HEK293 (cell line): ENCODE results near the gene MOG.

ENCODE experiments used
- GLIS2 ChIP-seq: fragments of 450-650 bp; formaldehyde crosslinking; IDR thresholded peaks from 2 replicates; pipeline ENCODE4 v1.5.1; 2016; ENCODE audit warnings: missing biosample characterization, missing genetic modification characterization
- HOXC10 ChIP-seq: sonication (generic); formaldehyde crosslinking; IDR thresholded peaks from 2 replicates; pipeline ENCODE4 v1.8.1; 2023; ENCODE audit warnings: mild to moderate bottlenecking, missing genetic modification reagents
- SALL2 ChIP-seq: fragments of 450-650 bp; formaldehyde crosslinking; IDR thresholded peaks from 2 replicates; pipeline ENCODE4 v1.5.0; 2017; ENCODE audit warnings: missing biosample characterization, mild to moderate bottlenecking, missing genetic modification characterization, borderline replicate concordance
- ZBTB1 ChIP-seq: fragments of 450-650 bp; formaldehyde crosslinking; IDR thresholded peaks from 2 replicates; pipeline ENCODE4 v1.5.1; 2016; ENCODE audit warnings: missing biosample characterization, missing genetic modification characterization
- ZBTB11 ChIP-seq: fragments of 450-650 bp; formaldehyde crosslinking; conservative IDR thresholded peaks from 2 replicates; pipeline ENCODE4 v1.5.1; 2016; ENCODE audit warnings: low read depth, missing biosample characterization, missing genetic modification characterization
- ZBTB21 ChIP-seq: fragments of 450-650 bp; formaldehyde crosslinking; IDR thresholded peaks from 2 replicates; pipeline ENCODE4 v1.5.1; 2017; ENCODE audit warnings: missing biosample characterization, missing genetic modification characterization
- ZIC2 ChIP-seq: fragments of 450-650 bp; formaldehyde crosslinking; IDR thresholded peaks from 2 replicates; pipeline ENCODE4 v1.5.1; 2016; ENCODE audit warnings: missing biosample characterization, missing genetic modification characterization
- ZNF10 ChIP-seq: fragments of 450-650 bp; formaldehyde crosslinking; IDR thresholded peaks from 2 replicates; pipeline ENCODE4 v1.5.1; 2017; ENCODE audit warnings: missing biosample characterization, missing genetic modification characterization
- ZNF148 ChIP-seq: fragments of 450-650 bp; formaldehyde crosslinking; IDR thresholded peaks from 2 replicates; pipeline ENCODE4 v1.5.0; 2017; ENCODE audit warnings: missing biosample characterization, missing genetic modification characterization, borderline replicate concordance
- ZNF184 ChIP-seq: fragments of 450-650 bp; IDR thresholded peaks from 2 replicates; pipeline ENCODE4 v1.5.1; 2018; ENCODE audit warnings: missing biosample characterization, mild to moderate bottlenecking, missing genetic modification characterization
- ZNF23 ChIP-seq: fragments of 450-650 bp; formaldehyde crosslinking; IDR thresholded peaks from 2 replicates; pipeline ENCODE4 v1.5.1; 2016; ENCODE audit warnings: missing biosample characterization, missing genetic modification characterization, borderline replicate concordance
- ZNF302 ChIP-seq: fragments of 450-650 bp; formaldehyde crosslinking; IDR thresholded peaks from 2 replicates; pipeline ENCODE4 v1.5.1; 2016; ENCODE audit warnings: missing biosample characterization, missing genetic modification characterization, low read depth
- ZNF311 ChIP-seq: fragments of 450-650 bp; formaldehyde crosslinking; IDR thresholded peaks from 2 replicates; pipeline ENCODE4 v1.5.1; 2017; ENCODE audit warnings: missing biosample characterization, missing genetic modification characterization, borderline replicate concordance
- ZNF37A ChIP-seq: fragments of 450-650 bp; IDR thresholded peaks from 2 replicates; pipeline ENCODE4 v1.5.1; 2018; ENCODE audit warnings: missing biosample characterization, missing genetic modification characterization
- ZNF404 ChIP-seq: fragments of 450-650 bp; formaldehyde crosslinking; IDR thresholded peaks from 2 replicates; pipeline ENCODE4 v1.5.1; 2017; ENCODE audit warnings: missing biosample characterization, missing genetic modification characterization
- ZNF513 ChIP-seq: fragments of 450-650 bp; IDR thresholded peaks from 2 replicates; pipeline ENCODE4 v1.5.1; 2018; ENCODE audit warnings: missing biosample characterization, missing genetic modification characterization
- ZNF518A ChIP-seq: fragments of 450-650 bp; formaldehyde crosslinking; conservative IDR thresholded peaks from 2 replicates; pipeline ENCODE4 v1.5.1; 2016; ENCODE audit warnings: low read depth, missing biosample characterization, missing genetic modification characterization
- ZNF600 ChIP-seq: fragments of 450-650 bp; formaldehyde crosslinking; IDR thresholded peaks from 2 replicates; pipeline ENCODE4 v1.5.1; 2016; ENCODE audit warnings: missing biosample characterization, missing genetic modification characterization
- ZNF624 ChIP-seq: fragments of 450-650 bp; formaldehyde crosslinking; IDR thresholded peaks from 2 replicates; pipeline ENCODE4 v1.5.1; 2017; ENCODE audit warnings: missing biosample characterization, missing genetic modification characterization
- ZNF645 ChIP-seq: fragments of 450-650 bp; formaldehyde crosslinking; IDR thresholded peaks from 2 replicates; pipeline ENCODE4; 2016; ENCODE audit warnings: missing biosample characterization, missing genetic modification characterization
- ZNF677 ChIP-seq: fragments of 450-650 bp; IDR thresholded peaks from 2 replicates; pipeline ENCODE4 v1.5.0; 2018; ENCODE audit warnings: missing biosample characterization, mild to moderate bottlenecking, missing genetic modification characterization, moderate library complexity
- ZNF707 ChIP-seq: fragments of 450-650 bp; formaldehyde crosslinking; IDR thresholded peaks from 2 replicates; pipeline ENCODE4 v1.5.1; 2016; ENCODE audit warnings: missing biosample characterization, missing genetic modification characterization
- ZNF776 ChIP-seq: fragments of 450-650 bp; formaldehyde crosslinking; IDR thresholded peaks from 2 replicates; pipeline ENCODE4 v1.5.0; 2017; ENCODE audit warnings: missing biosample characterization, missing genetic modification characterization, borderline replicate concordance
- TF ChIP-seq, protein P1 (sequence below): fragments of 450-650 bp; formaldehyde crosslinking; IDR thresholded peaks from 2 replicates; pipeline ENCODE4 v1.5.1; 2016; ENCODE audit warnings: missing biosample characterization, missing genetic modification characterization

The MOG gene

DNA sequence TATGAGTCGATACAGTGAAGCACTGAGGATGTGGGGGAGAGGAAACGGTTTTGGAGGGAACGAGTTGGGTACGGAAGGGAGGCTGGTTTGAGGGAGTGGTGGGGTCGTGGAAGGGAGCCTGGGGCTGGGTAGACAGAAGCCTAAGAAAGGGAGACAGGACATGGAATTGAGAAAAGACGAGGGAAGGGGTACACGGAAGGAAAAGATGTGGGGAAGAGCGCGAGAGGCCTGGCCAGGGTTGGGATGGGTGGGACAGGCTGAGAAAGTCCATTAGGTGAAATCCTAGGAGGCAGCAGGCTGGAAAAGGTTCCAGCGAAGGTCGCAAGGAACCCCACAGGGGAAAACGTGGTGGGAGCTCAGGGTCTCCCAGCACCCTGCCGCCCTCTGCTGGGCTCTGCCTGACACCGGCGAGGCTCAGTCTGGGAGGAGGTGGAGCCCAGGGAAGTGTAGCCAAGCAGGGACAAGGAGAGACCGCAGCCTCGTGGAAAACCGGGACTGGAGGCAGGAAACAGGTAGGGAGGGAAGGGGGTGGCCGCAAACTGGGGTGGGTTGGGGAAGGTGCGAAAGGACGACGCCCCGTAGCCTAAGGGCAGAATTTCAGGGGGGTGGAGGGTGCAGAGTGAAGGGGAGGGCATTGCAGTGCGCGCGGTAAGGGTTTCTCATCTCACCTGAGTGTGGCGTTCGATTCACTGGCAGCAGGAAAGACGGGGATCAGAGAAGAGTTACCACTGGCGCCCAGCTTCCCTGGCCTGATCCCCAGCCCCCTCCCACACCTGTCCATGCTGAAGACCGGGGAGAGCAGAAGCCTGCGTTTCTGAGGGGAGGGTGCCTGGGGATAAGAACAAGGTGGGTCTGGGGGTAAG is 28.2 kb upstream of the MOG start (continued):
- TF ChIP-seq ZNF518A (0 out of 2 replicates have a peak, but pooled peaks have one; percentile 22), ZNF677 (tag by site-specific recombination) (no peak), ZNF311 (tag by site-specific recombination) (no peak), ZNF184 (tag by site-specific recombination) (no peak), ZNF404 (tag by site-specific recombination) (no peak), ZNF624 (tag by site-specific recombination) (no peak), ZNF707 (tag by site-specific recombination) (no peak), ZNF645 (tag by site-specific recombination) (no peak; the same call in 1 of the 2 replicates), ZNF23 (no peak), HOXC10 (CRISPR knock-in tag) (no peak), ZBTB21 (tag by site-specific recombination) (0 out of 2 replicates have a peak, but pooled peaks have one; percentile 56), SALL2 (no peak), ZNF37A (no peak), ZNF600 (peak; percentile 99), GLIS2 (tag by site-specific recombination) (peak; percentile 68), ZNF10 (tag by site-specific recombination) (no peak; the same call in 1 of the 2 replicates), ZNF513 (tag by site-specific recombination) (no peak), ZNF148 (tag by site-specific recombination) (no peak), ZBTB11 (tag by site-specific recombination) (peak; percentile 51), ZIC2 (tag by site-specific recombination) (peak; percentile 90), ZNF776 (no peak), ZBTB1 (tag by site-specific recombination) (no peak), ZNF302 (no peak)
- TF ChIP-seq, protein P1, sequence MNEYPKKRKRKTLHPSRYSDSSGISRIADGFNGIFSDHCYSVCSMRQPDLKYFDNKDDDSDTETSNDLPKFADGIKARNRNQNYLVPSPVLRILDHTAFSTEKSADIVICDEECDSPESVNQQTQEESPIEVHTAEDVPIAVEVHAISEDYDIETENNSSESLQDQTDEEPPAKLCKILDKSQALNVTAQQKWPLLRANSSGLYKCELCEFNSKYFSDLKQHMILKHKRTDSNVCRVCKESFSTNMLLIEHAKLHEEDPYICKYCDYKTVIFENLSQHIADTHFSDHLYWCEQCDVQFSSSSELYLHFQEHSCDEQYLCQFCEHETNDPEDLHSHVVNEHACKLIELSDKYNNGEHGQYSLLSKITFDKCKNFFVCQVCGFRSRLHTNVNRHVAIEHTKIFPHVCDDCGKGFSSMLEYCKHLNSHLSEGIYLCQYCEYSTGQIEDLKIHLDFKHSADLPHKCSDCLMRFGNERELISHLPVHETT (tag by site-specific recombination), result peak; percentile 62; the same call in 1 of the 2 replicates
